GM18499 (cell line): ENCODE measurements around the gene WFIKKN1.

ENCODE experiments used
- ATAC-seq: cut with Tn5 transposase; IDR thresholded peaks from one replicate; pipeline ENCODE4 v1.9.1; 2021; ENCODE audit warnings: moderate number of reproducible peaks; ENCODE audit not compliant: insufficient read depth, unreplicated experiment

The WFIKKN1 gene

GRCh38 chr16:620700-621525 is 9.9 kb upstream of the WFIKKN1 start:
- no peak for ATAC-seq

DNA sequence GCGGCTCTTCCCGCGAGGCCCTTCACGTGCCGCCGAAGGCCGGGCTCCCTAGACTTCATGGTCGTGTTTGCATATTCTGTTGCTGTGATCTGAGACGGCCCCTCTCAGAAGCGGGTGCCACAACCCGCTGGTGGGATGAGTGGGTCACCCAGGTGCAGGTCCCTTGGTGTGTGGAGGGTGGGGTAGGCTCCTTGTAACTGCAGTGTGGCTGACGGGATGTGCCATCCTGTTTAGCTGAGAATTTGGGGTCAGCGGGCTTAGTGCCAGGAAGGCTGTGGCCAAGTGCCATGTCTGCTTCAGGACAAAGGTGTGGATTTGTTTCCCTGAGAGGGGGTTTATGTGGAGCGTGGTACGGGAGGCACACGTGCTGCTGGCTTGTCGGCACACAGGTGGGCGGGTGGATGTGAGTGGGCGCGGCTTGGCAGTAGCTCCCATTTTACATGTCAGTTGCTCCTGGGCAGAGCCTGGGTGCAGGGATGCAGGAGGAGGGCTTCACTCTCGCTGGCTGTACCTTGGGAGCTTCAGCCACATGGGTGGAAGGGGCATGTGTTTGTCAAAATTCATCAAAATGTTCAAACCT is 9.2 kb upstream of the WFIKKN1 start:
- ATAC-seq = no peak

GRCh38 chr16:622920-623280 is 7.9 kb upstream of the WFIKKN1 start:
- no peak for ATAC-seq

DNA sequence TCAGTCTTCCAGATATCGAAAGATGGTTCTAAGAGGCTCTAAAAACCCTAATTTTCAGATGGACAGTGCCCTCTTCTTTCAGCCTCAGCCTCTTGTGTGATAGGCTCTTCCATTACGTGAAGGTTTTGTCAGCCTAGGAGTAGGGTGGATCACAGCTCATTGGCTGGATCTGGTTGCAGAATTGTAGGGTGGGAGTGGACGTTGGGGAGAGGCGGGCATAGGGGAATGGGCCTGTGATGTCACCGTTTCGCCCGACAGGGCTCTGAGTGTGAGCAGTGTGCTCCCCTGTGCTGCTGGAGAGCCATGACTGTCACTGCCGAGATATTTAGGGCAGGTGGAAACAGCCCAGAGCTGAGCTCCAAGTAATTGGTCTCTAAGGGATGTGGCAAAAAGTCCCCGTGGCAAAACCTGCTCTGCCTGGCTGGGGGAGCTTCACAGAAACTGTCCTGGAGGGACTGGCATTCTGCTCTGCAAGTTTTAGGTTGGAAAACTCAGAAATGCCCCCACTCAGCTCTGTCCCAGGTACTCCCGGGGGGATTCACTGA is 6.2 kb upstream of the WFIKKN1 start:
- no peak for ATAC-seq

GRCh38 chr16:625117-625976 is 5.4 kb upstream of the WFIKKN1 start:
- ATAC-seq = no peak

- no peak for ATAC-seq
These were observed 4.6 kb upstream of the WFIKKN1 start for GRCh38 chr16:625977-626765.

- ATAC-seq = no peak
These were observed 3.9 kb upstream of the WFIKKN1 start for GRCh38 chr16:626787-627453.

- no peak for ATAC-seq
These were observed 3.1 kb upstream of the WFIKKN1 start for GRCh38 chr16:627454-628239.

- no peak for ATAC-seq
These were observed 2.3 kb upstream of the WFIKKN1 start for GRCh38 chr16:628321-629061.

DNA sequence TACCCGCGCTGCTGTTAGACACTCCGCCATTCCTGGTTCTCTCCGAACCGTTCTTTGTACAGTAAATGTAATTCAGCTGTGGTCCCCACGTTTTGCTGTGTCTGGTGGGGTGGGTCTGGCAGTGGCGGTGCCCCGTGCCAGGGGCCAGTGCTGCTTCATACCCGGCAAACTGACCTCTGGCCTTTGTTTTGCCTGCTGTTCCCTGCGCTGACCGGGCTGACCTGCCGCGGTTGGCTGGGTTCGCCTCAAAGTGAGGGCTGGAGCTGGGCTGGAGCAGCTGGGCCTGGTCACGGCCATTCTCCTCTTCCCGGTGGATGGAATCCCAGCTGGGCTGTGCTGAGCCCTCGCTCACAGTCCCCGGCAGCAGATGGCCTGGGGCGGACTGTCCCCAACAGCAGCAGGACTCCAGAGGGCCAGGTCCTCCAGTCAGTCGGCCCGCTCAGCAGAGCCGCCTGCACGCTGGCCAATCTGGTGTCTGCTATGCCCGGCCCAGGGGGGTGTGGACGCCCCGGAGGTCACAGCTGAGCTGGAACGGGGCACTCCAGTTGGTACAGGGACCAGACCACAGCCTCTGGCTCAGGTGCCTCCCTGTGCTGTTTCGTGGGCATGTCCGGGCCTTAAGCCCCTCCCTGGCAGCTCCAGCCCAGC is 1.5 kb upstream of the WFIKKN1 start:
- no peak for ATAC-seq

DNA sequence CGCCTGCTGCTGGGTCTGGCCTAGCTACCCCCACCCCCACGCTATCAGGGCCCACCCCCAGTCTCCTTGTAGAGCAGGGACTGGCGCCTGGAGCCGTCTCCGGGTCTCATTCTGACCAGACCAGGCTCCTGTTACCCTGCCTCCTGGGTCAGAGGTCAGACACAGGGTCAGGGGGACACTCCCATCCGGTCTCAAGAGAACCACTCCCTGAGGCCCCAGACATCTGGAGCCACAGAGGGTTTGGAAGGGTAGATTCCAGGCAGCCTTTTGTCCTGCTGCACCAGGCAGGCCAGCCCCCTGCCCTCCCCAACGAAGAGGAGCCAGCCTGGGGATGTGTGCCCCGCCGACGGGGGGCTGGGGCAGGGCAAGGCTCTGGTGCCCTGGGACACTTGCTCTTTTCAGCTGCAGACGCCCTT is 944 bp upstream of the WFIKKN1 start:
- ATAC-seq = no peak

DNA sequence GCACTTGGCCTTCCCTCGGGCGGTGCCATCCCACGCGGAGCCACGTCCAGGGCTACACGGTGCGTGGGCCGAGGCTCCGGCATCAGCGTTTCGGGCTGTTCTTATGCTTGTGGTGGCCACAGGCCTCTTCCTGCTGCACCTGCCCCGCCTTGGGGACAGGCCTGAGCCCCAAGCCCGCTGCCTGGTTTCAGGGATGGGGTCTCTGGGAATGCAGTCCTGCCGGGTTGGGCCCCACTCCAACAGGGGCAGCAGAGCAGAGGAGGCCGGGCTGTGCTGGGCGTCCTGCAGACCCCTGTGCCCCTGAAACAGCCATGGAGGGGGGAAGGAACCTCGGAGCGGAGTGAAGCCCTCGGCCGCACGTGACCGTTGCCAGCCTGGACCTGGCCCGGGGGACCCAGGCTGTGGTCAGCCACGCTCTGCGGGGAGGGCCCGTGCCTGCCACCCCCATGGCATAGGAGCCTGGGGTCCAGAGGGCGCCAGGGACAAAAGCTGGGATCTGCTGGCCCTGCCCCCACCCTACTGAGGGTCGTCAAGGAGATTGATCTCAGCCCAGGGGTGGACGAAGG is 453 bp upstream of the WFIKKN1 start:
- ATAC-seq = no peak

- no peak for ATAC-seq
These were observed 1.1 kb downstream of the WFIKKN1 start for GRCh38 chr16:631808-632358.

DNA sequence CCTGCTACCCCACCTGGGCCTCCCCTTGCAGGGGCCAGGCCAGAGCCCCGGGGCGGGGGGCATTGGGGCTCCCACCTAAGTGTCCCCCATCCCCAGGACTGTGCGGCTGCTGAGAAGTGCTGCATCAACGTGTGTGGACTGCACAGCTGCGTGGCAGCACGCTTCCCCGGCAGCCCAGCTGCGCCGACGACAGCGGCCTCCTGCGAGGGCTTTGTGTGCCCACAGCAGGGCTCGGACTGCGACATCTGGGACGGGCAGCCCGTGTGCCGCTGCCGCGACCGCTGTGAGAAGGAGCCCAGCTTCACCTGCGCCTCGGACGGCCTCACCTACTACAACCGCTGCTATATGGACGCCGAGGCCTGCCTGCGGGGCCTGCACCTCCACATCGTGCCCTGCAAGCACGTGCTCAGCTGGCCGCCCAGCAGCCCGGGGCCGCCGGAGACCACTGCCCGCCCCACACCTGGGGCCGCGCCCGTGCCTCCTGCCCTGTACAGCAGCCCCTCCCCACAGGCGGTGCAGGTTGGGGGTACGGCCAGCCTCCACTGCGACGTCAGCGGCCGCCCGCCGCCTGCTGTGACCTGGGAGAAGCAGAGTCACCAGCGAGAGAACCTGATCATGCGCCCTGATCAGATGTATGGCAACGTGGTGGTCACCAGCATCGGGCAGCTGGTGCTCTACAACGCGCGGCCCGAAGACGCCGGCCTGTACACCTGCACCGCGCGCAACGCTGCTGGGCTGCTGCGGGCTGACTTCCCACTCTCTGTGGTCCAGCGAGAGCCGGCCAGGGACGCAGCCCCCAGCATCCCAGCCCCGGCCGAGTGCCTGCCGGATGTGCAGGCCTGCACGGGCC is 1.9 kb downstream of the WFIKKN1 start:
- no peak for ATAC-seq

DNA sequence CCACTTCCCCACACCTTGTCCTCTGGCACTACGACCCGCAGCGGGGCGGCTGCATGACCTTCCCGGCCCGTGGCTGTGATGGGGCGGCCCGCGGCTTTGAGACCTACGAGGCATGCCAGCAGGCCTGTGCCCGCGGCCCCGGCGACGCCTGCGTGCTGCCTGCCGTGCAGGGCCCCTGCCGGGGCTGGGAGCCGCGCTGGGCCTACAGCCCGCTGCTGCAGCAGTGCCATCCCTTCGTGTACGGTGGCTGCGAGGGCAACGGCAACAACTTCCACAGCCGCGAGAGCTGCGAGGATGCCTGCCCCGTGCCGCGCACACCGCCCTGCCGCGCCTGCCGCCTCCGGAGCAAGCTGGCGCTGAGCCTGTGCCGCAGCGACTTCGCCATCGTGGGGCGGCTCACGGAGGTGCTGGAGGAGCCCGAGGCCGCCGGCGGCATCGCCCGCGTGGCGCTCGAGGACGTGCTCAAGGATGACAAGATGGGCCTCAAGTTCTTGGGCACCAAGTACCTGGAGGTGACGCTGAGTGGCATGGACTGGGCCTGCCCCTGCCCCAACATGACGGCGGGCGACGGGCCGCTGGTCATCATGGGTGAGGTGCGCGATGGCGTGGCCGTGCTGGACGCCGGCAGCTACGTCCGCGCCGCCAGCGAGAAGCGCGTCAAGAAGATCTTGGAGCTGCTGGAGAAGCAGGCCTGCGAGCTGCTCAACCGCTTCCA is 2.7 kb downstream of the WFIKKN1 start:
- no peak for ATAC-seq
